Spleen (tissue), 11 donors: ENCODE measurements around the gene FKBP8. TPM values are rescaled to one million over a fixed set of nuclear protein-coding genes. Genes with fewer than 3 reads are reported as not detected.

Experiments
- DNase-seq: peaks from one replicate; pipeline ENCODE4 v3.0.0-alpha.2; 2020
- H3K27ac ChIP-seq, 8 donors: fragments of 200-600 bp; sonication (generic) in 7 of 8; 1 replicate in 4 of 8; 2 replicates in 4 of 8; pipeline versions ENCODE4 v1.5.0 to v1.8.0; 2016 to 2021; ENCODE audit warnings: inconsistent platforms in 4 of 8, mild to moderate bottlenecking in 4 of 8, moderate library complexity in 1 of 8
- H3K27me3 ChIP-seq, 7 donors: fragments of 200-600 bp; sonication (generic) in 6 of 7; replicated peaks in 1 of 7; 1 replicate in 4 of 7; 2 replicates in 3 of 7; pipeline versions ENCODE4 v1.5.0 to v1.8.0; 2016 to 2021; ENCODE audit warnings: inconsistent platforms in 3 of 7, mild to moderate bottlenecking in 1 of 7
- H3K36me3 ChIP-seq, 6 donors: fragments of 200-600 bp; sonication (generic) in 5 of 6; 1 replicate in 4 of 6; 2 replicates in 2 of 6; pipeline versions ENCODE4 v1.5.0 to v1.8.0; 2016 to 2021; ENCODE audit warnings: inconsistent platforms in 2 of 6
- H3K4me1 ChIP-seq, 6 donors: fragments of 200-600 bp; sonication (generic) in 5 of 6; 1 replicate in 3 of 6; 2 replicates in 3 of 6; pipeline versions ENCODE4 v1.5.0 to v1.8.0; 2016 to 2021; ENCODE audit warnings: inconsistent platforms in 3 of 6
- H3K4me3 ChIP-seq, 8 donors: fragments of 200-600 bp; sonication (generic) in 7 of 8; 1 replicate in 4 of 8; 2 replicates in 4 of 8; pipeline versions ENCODE4 v1.5.0 to v1.8.0; 2016 to 2021; ENCODE audit warnings: inconsistent platforms in 4 of 8, mild to moderate bottlenecking in 4 of 8, moderate library complexity in 2 of 8
- H3K9me3 ChIP-seq, 8 donors: fragments of 200-600 bp; sonication (generic) in 7 of 8; 1 replicate in 4 of 8; 2 replicates in 4 of 8; pipeline versions ENCODE4 v1.5.0 to v1.8.0; 2016 to 2021; ENCODE audit warnings: inconsistent platforms in 4 of 8
- CTCF ChIP-seq, 11 experiments: fragments of 200-600 bp in 7 of 11; fragments of 450-650 bp in 4 of 11; sonication (generic) in 4 of 11; IDR thresholded peaks in 8 of 11; conservative IDR thresholded peaks in 3 of 11; 1 replicate in 7 of 11; 2 replicates in 4 of 11; pipeline versions ENCODE4 v1.4.0 to v1.8.0; 2016 to 2021; ENCODE audit warnings: antibody characterized with exemption in 11 of 11, inconsistent platforms in 4 of 11, mild to moderate bottlenecking in 1 of 11
- POLR2A ChIP-seq, 3 donors: fragments of 450-650 bp; IDR thresholded peaks; one replicate each; pipeline ENCODE4 v1.5.1; 2017; ENCODE audit warnings: antibody characterized with exemption in 3 of 3, mild to moderate bottlenecking in 1 of 3
- POLR2AphosphoS5 ChIP-seq, 3 donors: sonication (generic); formaldehyde crosslinking; IDR thresholded peaks; one replicate each; pipeline ENCODE4 v1.5.1; 2017; ENCODE audit warnings: antibody characterized with exemption in 3 of 3
- WGBS, 5 donors: extraction: QIAGEN DNeasy Blood & Tissue Kit in 3 of 5; methylation state at CpG; one replicate each; pipeline versions ENCODE4 v1.1.5 to v1.1.7; 2013 to 2018; 5-methylcytosine and 5-hydroxymethylcytosine counted together
- intact Hi-C: fragments of 100-400 bp; cut with DNase I; formaldehyde crosslinking; loops from one replicate; pipeline ENCODE4 v1.15.0; 2023; ENCODE audit warnings: low total_unique reads
- polyA plus RNA-seq, 3 donors: library from polyadenylated mRNA; stranded (reverse); fragments of 200-250 nt; gene quantifications; one replicate each; pipeline ENCODE4 v1.2.1, GENCODE V29; 2013
- total RNA-seq, 7 donors: library from RNA; depleted of rRNA in 3 of 7; stranded (reverse); fragments of >200 nt in 3 of 7; fragmentation: NEBNext Ultra II Directional in 4 of 7; extraction: Animal tissue kit (Norgen Biotek cat#: 25700) in 4 of 7; gene quantifications; one replicate each; pipeline versions ENCODE4 v1.1.0 to v1.2.1, GENCODE V29; 2016 to 2021
- donor health status: healthy with polysubstance abuse.
- donor health status: DM: no; HTN: no; CAD: no; lungs with moderate emphysema.
- donor health status: DM: no; HTN: no; CAD: no.
- donor health status: Bipolar disorder and iron deficiency.
- donor health status: healthy.
- donor health status: DM: no; HTN: no; CAD: no.
- donor health status: DM: yes; HTN: yes; CAD: no.

The FKBP8 gene
- total and polyA plus RNA-seq, 10 donors, result 131 to 309 (median 202) TPM

DNA sequence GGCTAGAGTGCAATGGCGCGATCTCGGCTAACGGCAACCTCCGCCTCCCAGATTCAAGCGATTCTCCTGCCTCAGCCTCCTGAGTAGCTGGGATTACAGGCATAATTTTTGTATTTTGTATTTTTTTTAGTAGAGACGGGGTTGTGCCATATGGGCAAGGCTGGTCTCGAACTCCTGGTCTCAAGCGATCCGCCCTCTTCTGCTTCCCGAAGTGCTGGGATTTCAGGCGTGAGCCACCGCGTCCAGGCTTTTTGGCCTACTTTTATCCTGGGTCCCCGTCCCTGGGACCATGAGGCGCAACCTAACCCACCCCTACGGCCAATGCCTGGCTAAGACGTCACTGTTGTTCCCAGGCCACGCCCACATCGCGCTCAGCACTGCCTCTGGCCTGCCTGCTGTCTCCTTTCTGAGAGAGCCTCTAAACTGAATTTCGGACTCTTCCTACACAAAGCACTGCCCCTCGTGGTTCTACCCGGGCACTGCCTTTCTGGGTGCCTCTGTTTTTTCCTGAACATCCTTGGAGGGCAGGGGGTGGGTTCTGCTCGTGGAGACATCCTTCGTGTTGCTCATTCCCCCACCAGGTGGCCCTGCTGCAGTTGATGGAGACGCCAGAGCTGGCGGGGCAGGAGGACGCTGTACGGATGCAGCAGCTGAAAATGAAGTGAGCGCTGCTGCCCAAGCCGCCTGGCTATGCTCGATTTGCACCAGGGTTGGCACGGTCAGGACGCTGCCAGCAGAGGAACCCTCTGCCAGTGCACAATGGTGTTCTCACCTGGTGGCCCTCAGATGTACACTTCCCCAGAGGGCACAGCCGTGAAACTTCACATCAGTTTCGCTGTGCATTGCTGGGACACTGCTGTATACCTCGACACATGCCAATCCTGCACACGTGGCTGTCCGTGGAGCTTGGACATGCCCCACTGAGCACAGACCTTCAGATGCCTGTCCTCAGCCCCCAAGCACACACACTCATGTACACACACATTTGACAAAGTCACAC, 47.2 kb upstream of the FKBP8 start:
- H3K36me3 ChIP-seq, result peaks cover 0 to 23% (median 13%) of the 10 kb centered on the region in 6 donors
- DNase-seq, result no peak
- WGBS, 5 donors, result 74 to 85% (median 78%) methylated on average over 38 to 40 of the region's 40 CpGs
- peak overlapping the region in 6 of 8 donors; percentile 89 to 96 (median 92) for H3K27ac ChIP-seq
- H3K4me3 ChIP-seq, result peak overlapping the region in 4 of 8 donors; percentile 77 to 94 (median 89)
- TF ChIP-seq POLR2AphosphoS5 (IDR thresholded peaks at IDR 0.05) (no peak), POLR2A (IDR thresholded peaks at IDR 0.05) (no peak), CTCF (IDR thresholded peaks at IDR 0.05 in 8 of 11, conservative IDR thresholded peaks at IDR 0.05 in 3 of 11) (peak in 3 of 11 experiments; percentile 19 to 41 (median 24))
- peaks cover 0 to 17% (median 0%) of the 10 kb centered on the region in 7 donors for H3K27me3 ChIP-seq
- intact Hi-C loops, result loop anchor here (5.0 kb wide), 1 partner anchor 257 kb away; no protein-coding TSS in a partner anchor
- H3K9me3 ChIP-seq, result no peaks in the 10 kb centered on the region
- peaks cover 28 to 71% (median 54%) of the 10 kb centered on the region in 6 donors for H3K4me1 ChIP-seq

DNA sequence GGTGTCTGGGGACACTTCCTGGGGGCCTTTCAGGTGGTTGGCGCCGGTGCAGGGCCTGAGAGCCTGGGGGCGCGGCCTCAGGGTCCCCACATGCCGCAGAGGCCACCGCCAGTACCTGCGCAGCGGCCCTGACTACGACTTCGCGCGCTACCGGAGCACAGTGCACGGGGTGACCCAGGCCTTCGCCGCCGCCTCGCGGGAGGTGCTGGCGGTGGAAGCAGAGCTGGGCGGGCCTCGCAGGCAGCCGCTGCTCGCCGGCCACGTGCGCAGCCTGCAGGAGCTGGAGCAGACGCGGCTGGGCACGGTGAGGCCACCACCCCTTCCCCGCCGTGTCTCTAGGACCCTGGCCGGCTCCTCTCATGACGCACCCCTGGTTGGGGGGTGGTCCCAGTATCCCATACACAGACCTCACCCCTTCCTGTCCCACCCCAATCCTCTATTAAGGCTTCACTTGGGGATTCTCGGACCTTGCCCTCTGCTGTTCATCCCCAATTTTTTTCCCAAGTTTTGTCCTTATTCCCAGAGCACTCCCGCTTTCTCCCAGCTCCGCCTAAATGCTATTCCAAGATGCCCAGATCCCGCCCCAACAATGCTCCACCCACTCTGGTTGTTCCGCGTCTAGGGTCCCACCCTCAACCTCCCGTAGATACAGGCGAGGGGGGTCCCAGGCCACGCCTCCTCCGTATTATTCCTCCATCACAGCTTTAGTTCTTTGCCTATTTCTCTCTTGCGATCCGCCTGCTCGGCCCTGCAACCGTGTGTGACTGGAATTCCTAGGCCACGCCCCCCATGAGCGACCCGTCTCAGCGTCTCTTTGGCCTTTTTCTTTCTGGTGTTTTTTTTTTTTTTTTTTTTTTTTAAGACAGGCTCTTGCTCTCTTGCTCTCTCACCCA, 46.3 kb upstream of the FKBP8 start:
- peak overlapping the region; percentile 77 to 98 (median 94) for H3K4me3 ChIP-seq
- TF ChIP-seq CTCF (IDR thresholded peaks at IDR 0.05 in 8 of 11, conservative IDR thresholded peaks at IDR 0.05 in 3 of 11) (peak in 5 of 11 experiments; percentile 16 to 51 (median 23)), POLR2A (IDR thresholded peaks at IDR 0.05) (no peak), POLR2AphosphoS5 (IDR thresholded peaks at IDR 0.05) (no peak)
- peak; percentile 93 for DNase-seq
- WGBS, 5 donors, result 14 to 29% (median 18%) methylated on average over 39 to 52 of the region's 52 CpGs
- peaks cover 19 to 67% (median 46%) of the 10 kb centered on the region in 6 donors for H3K4me1 ChIP-seq
- H3K9me3 ChIP-seq, result no peaks in the 10 kb centered on the region
- peaks cover 0 to 23% (median 13%) of the 10 kb centered on the region in 6 donors for H3K36me3 ChIP-seq
- peaks cover 0 to 7% (median 0%) of the 10 kb centered on the region in 7 donors for H3K27me3 ChIP-seq
- H3K27ac ChIP-seq, result peak overlapping the region; percentile 89 to 96 (median 92)
- intact Hi-C loops, result loop anchor here (5.0 kb wide), 1 partner anchor 258 kb away; no protein-coding TSS in a partner anchor

DNA sequence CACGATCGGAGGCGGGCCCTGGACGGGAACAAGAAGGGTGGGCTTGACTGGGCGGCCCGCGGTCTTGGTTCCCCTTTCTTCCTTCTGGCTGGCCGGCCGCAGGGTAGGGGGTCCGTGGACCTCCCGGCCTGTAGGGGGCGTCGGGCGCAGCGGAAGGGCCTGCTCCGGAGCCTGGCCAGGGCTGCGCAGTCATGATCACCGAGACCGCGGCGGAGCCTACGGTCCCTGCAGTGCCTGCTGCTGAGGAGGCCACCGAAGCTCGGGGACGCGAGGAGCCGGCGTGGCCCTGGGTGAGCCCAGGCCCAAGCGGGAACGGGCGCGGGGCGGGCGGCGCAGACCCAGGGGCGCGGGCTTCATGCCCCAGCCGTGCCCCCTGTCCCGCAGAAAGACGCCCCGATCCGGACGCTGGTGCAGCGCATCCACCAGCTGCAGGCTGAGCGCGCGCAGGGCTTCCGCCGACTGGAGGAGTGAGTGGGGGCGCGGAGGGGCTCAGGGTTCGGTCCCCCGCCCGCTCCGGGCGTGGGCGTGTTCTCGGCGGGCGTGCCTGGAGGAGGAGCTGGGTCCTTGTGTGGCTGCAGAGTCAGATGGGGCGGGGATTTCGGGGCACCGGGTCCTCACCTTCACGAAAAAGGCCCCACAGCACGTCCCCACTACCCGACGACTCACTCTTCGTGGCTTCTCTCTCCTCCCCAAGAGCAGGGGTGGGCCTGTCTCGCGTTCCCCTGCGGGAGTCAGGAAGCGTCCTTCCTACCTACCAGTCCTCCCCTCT, 45.4 kb upstream of the FKBP8 start, which contains the start of gene REX1BD:
TSS of gene REX1BD (plus strand) at position 188 of the 769 bp plus-strand sequence. CDS start at position 192, 4 bp downstream.
- Histone ChIP-seq H3K27ac (peak within 1 kb of the TSS; percentile 89 to 96 (median 92)), H3K27me3 (no peaks in the 10 kb centered on the region), H3K4me3 (peak within 1 kb of the TSS; percentile 77 to 98 (median 94)), H3K9me3 (no peaks in the 10 kb centered on the region), H3K36me3 (peaks cover 0 to 23% (median 13%) of the 10 kb centered on the region in 6 donors), H3K4me1 (peaks cover 18 to 58% (median 37%) of the 10 kb centered on the region in 6 donors)
- WGBS, 5 donors, result 0 to 1% (median 0%) methylated on average over 21 to 72 of the region's 72 CpGs
- DNase-seq, result peak; percentile 98
- TF ChIP-seq POLR2AphosphoS5 (IDR thresholded peaks at IDR 0.05), result peak; percentile 90 to 94 (median 93)
- peak; percentile 6 to 71 (median 62) for TF ChIP-seq POLR2A (IDR thresholded peaks at IDR 0.05)
- TF ChIP-seq CTCF (IDR thresholded peaks at IDR 0.05 in 8 of 11, conservative IDR thresholded peaks at IDR 0.05 in 3 of 11), result peak; percentile 78 to 97 (median 94)
- intact Hi-C loops, result no loop called here
